GM23248 (cell line): Measurements from ENCODE around the gene GPX7.

Experiments used
- EZH2 ChIP-seq: fragments of 200-600 bp; sonication (generic); IDR thresholded peaks from 2 replicates; pipeline ENCODE4 v1.6.1; 2018; ENCODE audit warnings: antibody characterized with exemption, mild to moderate bottlenecking; ENCODE audit not compliant: insufficient read depth, poor library complexity, severe bottlenecking
- EZH2phosphoT487 ChIP-seq: fragments of 200-600 bp; sonication (generic); IDR thresholded peaks from 2 replicates; pipeline ENCODE4 v1.6.1; 2018; ENCODE audit warnings: antibody characterized with exemption, moderate library complexity, mild to moderate bottlenecking, low read depth; ENCODE audit not compliant: insufficient read depth

GRCh38 chr1:52657702-52658101 is 55.5 kb downstream of the GPX7 start:
- TF ChIP-seq EZH2 (no peak), EZH2phosphoT487 (no peak)
